Activated CD8-positive, alpha-beta memory T cell treated with anti-CD3 and anti-CD28 coated beads for 4 hours (primary cell): ENCODE results near the gene ARID5B.

Experiments
- DNase-seq, 2 donors: peaks; one replicate each; pipeline ENCODE4 v3.0.0-alpha.2; 2020; ENCODE audit warnings: low read depth in 2 of 2

ARID5B gene

DNA sequence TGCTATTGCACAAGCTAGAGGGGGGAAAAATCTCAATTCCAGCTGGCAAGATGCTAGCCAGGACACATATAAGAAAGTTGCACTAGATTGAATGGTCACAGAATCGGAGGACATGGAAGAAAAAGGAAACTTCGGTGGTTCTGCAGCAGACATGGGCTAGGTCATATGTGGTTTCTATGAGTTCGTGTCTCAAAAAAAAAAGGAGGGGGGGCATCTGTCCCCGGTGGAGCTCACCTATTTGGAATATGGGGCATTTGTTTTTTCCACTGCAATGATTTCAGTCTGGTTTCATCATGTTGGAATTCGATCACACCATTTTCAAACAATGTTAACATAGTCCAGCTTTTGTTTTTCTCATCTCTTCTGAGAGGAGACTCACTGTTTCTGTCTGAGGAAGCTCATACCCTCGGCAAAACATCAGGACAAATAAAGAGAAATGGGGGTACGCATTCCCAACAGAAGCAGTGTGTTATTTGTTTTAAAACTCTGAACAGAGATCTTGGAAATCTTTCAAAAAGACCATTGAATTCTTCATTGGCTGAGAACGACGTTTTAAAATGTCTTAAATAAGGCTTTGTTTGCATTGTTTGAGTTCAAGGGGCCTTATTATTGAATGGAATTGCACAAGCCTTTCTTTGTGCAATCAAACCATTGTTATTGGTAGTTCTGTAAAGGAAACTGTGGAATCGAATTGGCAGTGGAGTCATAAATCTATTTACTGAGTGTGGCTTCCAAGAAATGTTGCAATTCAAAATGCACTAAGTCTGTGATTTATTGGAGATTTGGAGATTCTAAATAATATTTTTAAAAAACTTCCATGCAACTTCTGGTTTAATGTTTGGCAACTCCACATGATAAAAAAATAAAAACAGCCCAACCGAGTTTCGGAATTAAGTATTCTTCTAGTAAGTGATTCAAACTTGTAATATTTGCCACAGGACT lies 194.0 kb downstream of the ARID5B start:
- no peak for DNase-seq

DNA sequence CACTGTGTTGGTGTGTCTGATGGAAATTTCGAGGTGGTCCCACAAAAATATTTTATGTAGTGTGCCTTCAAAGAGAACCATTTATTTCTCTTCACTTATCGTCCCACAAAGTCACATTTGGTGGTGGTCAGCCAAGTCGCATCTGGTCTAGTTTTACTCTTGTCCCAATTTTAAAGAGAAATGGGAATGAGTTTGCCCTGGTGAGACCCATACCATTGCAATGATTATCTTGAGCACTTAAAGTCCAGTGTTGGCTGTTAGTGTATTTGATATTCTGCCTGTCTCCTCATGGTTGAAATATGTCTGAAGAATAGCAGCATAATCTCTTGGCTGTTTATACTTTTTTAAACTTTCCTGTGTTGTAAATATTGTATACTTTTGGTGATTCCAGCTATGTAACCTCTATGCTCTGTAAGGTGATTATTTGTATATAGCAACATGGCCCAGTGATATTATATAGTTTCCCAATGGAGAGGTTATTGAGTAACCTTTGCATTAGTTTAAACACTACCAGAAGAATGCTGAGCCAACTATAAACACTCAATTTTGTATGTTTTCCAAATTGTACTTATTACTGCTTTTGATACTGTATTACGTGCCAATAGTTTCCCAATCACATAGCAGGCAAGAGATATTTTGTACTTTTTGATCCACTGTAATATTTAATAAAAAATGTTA lies 194.9 kb downstream of the ARID5B start:
- DNase-seq: no peak

DNA sequence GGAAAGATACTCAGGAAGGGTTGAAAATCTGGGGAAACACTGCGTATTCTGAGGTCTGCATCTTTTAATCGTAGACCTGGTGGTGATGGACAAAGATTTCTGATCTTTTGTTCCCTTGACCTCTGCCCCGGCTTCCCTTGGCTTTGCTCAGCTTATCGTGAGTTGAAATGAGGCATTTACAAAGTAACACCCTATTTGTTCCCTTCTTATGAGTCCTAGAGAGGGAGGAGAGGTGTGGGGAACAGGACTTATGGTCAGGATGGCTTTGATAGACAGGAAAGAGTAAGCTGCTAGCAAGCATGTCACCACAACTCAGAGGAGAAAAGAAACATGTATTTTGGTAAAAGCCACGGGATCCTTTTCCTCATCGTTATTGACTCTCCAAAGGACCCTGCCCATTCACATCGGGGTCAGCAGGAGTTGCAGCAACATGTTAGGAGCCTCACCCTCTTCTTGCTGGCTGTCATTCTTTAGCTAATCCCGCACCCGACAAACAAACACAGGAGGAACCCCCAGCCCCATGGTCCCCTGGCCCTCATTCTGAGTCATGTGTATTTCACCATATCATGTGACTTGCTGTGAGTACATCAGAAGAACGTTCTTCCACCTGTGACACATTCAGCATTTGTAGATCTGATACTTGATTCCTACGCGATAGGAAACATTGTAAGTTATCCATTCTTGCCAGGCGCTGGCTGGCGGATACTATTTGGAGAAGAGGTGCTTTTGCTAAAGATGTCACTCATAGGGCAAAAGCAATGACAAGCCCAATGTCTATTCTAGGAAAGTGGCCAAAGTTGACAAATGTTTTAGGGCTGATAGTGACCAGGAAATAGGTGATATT lies 197.0 kb downstream of the ARID5B start:
- no peak for DNase-seq

DNA sequence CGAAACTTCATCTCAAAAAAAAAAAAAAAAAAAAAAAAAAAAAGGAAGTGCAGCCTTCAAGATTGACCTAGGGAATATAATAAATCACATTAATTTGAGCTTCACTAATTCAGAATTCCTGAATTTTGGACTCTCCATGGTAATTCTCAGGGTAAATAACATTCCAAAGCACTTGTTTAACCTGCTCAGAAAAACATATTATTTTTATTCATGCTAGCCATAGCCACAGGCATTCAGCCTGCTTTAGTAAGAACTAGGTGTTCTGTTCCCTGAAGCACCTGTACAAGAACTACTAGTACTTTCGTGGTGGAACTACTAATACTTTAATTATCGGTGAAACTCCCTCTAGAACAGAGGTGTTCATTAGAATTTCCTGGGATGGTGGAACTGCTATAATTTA lies 197.8 kb downstream of the ARID5B start:
- DNase-seq: no peak

DNA sequence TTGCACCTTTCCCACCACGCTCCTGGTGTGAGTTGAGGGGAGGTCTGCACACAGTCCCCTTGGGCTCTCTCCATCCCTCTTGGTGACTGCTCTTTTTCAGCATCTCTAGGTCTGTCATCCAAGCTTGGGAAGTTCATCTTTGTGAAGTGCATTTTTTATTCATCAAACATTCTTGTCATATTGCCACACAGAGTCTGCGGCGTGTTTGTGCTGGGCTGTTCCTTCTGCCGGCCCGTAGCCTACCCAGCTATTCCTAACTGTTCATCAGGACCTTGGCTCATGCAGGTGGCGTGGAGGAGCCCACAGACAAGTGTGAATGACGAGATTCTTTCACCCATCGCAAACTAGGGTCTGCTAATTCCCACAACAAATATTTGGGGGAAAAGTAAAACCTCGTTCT lies 202.4 kb downstream of the ARID5B start:
- no peak for DNase-seq

DNA sequence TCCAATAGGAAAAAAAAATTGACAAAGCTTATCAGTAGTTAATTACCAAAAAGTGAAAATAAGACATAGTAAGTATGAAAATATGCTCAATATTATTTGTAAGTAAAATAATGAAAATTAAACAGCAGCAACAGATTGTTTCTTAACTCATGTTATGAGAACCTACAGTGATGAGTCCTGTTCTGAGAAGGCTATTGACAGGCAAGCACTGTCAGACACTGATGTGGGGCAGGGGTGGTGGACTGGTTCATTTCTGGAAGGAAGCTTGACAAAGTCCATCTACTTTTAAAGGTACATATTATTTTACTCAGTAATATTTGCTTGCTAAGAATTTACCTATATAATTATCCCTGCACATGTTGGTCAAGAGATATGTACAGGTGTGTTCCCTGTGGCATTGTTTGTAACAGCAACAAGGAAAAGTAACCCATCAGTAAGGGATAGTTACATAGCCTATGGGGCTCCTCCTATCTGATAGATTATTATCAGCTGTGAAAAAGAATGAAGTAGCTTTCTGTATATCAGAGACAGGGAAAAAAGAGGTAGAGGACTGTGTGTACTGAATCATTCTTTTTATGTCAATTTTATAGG lies 205.5 kb downstream of the ARID5B start:
- DNase-seq: no peak

DNA sequence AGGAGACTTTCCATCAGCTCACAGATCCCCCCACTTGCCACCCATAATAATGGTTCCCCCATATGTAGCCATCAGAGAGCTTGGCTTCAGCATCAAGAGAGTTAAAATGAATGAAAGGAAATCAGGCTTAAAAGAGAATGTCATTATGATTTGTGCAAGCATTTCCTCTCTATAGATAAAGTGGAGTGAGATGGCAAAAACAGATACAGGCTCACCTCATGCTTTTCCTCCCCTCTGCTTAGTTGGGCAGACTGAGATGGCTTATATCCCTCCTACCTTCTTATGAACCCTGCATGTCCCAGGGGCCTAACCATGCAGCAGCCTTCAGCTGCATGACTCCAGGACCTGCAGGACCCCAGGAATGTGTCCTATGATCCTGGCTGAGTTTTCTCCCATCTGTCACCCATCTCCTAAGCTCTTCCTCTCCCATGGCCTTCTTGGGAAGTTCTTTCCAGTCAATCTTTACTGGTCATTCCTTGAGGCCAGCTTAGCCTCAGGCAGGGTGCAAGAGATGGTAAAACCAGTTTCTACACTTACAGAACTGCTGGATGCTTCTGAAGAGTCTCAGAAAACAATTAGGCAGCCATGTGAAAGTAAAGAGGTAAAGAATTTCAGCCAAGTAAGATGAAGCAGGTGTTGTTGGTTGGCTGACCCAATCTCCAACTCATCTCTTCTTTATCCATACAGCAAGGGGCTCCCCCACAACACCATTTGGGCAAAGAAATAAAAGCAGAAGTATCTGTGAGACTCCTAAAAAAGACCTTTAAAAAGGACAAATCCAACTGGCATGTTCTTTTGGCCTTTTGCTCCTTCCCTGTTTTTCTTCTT lies 207.5 kb downstream of the ARID5B start:
- DNase-seq: no peak

DNA sequence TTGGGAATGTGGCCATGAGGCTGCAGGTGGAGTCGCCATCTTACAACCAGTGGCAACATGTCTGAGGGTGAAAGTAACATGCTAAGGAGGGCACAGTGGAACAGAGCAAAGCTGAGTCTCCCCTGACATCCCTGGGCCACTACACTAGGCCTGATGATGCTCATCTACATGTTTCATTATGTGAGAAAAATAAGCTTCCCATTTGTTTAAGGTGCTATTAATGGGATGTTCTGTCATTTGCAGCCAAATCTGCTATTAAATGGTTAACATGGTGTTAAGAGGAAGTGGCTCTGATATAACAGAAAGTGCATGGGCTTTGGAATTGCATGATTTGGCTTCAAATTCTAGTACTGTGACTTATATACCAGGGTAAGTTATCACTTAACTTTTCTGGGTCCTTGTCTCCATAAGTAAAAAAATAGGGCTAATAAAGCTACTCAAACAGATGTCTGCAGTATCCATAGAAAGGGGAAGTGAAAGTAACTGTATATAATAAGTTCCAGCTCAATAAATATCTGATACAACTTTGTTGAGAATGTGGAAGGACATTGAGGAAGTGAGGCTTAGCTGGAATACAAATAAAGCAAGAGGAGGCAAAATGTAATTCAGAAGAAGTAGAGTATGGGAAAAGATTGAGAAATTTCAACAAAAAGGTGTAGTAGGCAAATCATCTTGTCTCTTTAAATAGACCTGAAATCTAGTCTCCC lies 208.2 kb downstream of the ARID5B start:
- DNase-seq: no peak

DNA sequence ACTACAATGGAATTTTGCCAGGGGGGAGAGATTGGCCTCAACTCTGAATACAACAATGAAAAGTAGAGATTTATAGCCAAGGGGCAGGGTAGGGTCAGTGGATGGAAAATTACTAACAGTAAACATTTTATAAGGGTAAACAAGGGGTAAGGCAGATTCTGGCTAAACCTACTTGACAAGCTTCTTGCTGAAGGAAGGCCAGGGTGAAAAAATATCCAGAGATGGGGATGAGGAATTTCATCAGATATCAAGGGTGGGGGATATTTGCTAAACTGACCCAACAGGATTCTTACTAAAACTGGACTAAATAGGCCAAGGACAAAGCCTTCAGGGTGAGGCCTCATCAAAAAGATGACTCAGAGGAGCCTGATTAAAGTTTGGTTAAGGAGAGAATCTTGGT lies 210.8 kb downstream of the ARID5B start:
- no peak for DNase-seq

DNA sequence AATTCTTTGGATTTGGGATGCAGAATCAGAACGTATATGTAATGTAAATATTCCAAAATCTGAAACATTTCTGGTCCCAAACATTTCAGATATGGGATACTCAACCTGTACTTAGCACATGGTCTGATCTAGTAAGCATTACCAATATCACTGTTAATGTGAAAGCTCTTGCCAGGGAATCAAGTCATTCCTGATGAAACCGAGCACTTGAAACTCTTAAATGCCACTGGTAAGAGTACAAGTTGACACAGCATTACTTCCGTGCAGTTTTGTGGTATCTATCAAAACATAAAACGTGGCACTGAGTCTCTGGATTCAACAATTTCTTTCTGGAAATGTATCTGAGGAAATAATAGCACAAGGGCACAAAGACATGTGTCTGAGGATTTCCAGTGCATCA lies 211.5 kb downstream of the ARID5B start:
- no peak for DNase-seq

DNA sequence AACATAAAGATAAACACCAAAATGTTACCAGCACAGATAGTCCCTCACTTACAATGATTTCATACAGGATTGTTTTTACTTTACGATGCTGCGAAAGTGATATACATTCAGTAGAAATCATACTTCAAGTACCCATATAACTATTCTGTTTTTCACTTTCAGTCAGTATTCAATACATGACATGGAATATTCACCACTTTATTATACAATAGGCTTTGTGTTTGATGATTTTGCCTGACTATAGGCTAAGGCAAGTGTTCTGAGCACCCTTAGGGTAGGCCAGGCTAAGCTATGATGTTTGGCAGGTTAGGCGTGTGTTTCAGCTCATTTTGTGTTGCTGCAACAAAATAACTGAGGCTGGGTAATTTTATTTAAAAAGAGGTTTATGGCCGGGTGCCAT lies 212.2 kb downstream of the ARID5B start:
- DNase-seq: no peak

DNA sequence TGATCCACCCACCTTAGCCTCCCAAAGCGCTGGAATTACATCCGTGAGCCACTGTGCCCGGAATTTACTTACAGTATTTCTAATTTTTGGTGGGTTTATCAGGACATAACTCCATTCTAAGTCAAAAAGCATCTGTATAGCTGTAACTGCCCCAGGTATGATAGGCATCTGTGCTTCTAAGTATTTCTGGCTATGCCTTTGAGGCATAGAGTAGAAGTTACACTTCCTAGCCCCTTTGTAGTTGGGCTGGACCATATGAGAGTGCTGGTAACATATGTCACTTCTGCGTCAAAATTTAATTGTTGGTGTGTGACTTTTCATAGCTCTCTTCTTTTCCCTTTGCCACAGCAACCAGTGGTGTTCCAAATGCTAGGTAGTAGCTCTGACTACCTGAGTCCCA lies 213.8 kb downstream of the ARID5B start:
- DNase-seq: no peak

DNA sequence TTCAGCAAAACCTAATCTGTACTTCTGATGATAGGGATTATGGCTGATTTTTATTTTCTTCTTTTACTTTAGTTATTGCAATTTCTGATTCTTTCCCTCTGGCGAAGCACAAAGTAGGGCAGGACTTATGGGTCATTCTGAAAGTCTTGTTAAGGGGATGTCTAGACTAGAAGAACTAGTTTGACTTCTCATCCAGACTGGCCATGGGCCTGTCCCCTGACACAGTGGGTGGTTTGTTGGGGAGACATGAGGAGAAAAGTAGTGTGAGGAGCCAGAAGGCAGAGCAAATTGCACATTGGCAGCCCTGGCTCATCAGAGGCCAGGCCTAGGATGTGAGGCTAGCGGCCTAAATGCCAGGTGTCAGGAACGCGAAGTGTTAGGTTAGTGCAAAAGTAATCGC lies 214.3 kb downstream of the ARID5B start:
- DNase-seq: no peak

DNA sequence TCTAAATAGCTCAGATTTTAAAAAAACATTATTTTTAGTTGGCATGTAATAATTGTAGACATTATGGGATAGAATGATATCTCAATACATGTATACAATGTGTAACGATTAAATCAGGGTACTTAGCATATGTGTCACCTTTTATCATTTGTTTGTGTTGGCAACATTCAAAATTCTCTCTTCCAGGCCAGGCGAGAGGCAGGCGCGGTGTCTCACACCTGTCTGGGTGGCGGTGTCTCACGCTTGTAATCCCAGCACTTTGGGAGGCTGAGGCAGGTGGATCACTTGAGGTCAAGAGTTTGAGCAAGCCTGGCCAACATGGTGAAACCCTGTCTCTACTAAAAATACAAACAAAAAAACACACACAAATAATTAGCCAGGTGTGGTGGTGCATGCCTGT lies 215.4 kb downstream of the ARID5B start:
- no peak for DNase-seq

DNA sequence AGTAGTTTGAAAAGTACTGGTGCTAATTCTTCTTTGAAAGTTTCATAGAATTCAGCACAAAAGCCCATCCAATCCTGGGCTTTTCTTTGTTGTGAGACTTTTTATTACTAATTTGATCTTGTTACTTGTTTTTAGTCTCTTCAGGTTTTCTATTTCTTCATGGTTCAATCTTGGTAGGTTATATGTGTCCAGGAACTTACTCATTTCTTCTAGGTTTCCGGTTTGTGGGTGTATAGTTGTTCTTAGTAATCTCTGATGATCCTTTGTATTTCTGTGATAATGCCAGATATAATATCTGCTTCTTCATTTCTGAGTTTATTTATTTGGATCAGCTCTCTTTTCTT lies 219.7 kb downstream of the ARID5B start:
- DNase-seq: no peak

DNA sequence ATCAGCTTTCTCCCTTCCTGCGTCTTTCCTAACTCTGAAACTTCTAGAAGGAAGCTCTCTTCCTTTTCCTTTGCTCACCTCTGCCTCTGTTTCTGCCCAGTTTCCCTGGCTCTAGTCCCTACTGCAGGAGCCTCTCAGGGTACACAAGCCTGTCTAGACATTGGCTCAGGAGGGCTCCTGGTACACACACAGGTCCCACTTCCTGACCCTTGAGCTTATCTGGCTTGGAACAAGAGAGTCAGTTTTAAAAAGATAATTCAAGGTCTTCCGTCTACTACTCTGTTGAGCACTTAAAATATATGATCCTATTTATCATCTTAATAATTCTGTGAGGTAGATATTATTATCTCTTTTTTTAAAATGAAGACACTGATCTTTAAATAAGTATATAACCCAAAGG lies 226.5 kb downstream of the ARID5B start:
- DNase-seq: no peak

DNA sequence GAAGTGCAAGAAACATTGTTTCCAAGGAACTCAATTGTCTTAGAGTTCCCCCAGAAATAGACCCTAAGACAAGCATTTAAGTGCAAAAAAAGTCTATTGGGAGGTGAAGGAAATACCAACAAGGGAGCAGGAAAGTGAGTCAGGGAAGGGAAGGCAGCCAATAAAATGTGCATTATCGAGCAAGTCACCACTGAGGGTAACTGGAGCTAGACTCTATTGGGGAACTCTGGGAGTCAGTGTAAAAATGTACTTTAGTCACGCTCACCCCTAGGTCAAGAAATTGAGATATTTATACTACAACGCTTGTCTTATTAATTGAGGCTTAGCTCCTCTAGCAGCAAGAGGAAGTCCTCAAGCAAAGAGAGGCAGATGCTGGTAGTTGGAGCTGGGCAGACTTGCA lies 229.4 kb downstream of the ARID5B start:
- DNase-seq: no peak

DNA sequence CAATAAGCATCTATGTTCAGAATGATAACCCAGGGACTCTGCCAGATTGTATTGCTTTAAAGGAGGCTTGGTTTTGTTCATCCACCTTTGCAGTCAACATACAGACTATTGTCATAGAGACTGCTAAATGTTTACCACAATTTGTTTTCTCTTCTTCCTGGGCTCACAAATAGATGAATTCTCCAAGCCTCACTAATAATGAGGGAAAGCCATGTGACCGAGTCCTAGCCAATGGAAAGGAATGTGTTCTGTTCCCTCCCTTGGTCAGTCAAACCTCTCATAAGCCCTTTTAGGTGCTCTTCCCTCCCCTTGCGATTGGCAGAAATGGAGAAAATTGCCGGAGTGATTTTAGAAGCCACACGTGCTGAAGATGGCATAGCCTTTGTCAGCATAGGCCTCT lies 230.2 kb downstream of the ARID5B start:
- DNase-seq: no peak

DNA sequence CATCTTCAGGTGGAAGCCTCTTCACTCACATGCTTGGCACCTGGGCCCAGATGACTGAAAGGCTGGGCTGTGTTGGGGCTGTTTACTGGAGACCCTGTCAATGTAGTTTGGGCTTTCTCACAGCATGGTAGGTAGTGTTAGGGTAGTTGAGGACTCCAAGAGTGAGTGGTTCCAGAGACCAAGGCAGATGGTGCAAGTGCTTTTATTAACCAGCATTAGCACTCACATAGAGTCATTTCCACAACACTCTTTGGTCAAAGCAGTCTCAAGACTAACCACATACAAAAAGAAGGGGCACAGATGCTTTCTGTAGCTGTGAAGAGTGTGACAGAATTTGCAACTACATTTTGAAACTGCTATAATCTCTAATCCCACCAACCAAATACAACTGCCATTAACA lies 232.1 kb downstream of the ARID5B start:
- no peak for DNase-seq

DNA sequence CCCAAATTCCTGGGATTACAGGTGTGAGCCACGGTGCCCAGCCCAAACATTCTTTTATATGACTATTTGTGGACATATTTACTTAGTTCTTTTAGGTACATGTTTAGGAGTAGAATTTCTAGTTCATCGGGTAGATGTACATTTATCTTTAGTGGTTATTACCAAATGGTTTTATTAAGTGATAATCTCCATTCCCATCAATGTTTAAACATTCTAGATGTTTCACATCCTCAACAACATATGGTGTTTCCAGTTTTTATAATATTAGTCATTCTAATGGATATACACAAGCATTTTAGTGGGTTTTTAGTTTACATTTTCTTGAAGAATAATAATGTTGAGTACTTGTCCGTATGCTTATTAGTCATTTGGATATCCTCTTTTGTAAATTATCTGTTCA lies 235.4 kb downstream of the ARID5B start:
- no peak for DNase-seq
